GM18526 (cell line): ENCODE measurements around the gene POU2AF1.

Experiments used
- POLR2A ChIP-seq: IDR thresholded peaks from 3 replicates; pipeline ENCODE4 v1.6.1; 2011; ENCODE audit not compliant: insufficient read length; ENCODE audit errors: extremely low read depth

Gene POU2AF1

GRCh38 chr11:111414936-111415335, 35.9 kb upstream of the POU2AF1 start:
- TF ChIP-seq POLR2A: no peak

- peak; percentile 30 for TF ChIP-seq POLR2A
Observed at GRCh38 chr11:111414267-111414931, 35.3 kb upstream of the POU2AF1 start.

- no peak for TF ChIP-seq POLR2A
Observed at GRCh38 chr11:111413849-111414248, 34.8 kb upstream of the POU2AF1 start.

- no peak for TF ChIP-seq POLR2A
Observed at GRCh38 chr11:111412293-111412692, 33.2 kb upstream of the POU2AF1 start.

GRCh38 chr11:111411456-111411855, 32.4 kb upstream of the POU2AF1 start:
- no peak for TF ChIP-seq POLR2A

GRCh38 chr11:111410951-111411350, 31.9 kb upstream of the POU2AF1 start:
- TF ChIP-seq POLR2A: no peak

- no peak for TF ChIP-seq POLR2A
Observed at GRCh38 chr11:111409915-111410314, 30.8 kb upstream of the POU2AF1 start.

- no peak for TF ChIP-seq POLR2A
Observed at GRCh38 chr11:111408789-111409727, 30.0 kb upstream of the POU2AF1 start.

GRCh38 chr11:111407652-111408051, 28.6 kb upstream of the POU2AF1 start:
- no peak for TF ChIP-seq POLR2A

GRCh38 chr11:111406589-111406988, 27.5 kb upstream of the POU2AF1 start:
- TF ChIP-seq POLR2A: no peak

- TF ChIP-seq POLR2A: no peak
Observed at GRCh38 chr11:111406091-111406490, 27.0 kb upstream of the POU2AF1 start.

- TF ChIP-seq POLR2A: no peak
Observed at GRCh38 chr11:111405551-111405950, 26.5 kb upstream of the POU2AF1 start.

- TF ChIP-seq POLR2A: no peak
Observed at GRCh38 chr11:111403051-111403726, 24.1 kb upstream of the POU2AF1 start.

GRCh38 chr11:111402411-111402810, 23.3 kb upstream of the POU2AF1 start:
- TF ChIP-seq POLR2A: no peak

GRCh38 chr11:111400595-111400994, 21.5 kb upstream of the POU2AF1 start:
- no peak for TF ChIP-seq POLR2A
